GM12892 (cell line): Measurements from ENCODE around the gene HOXD4.

Source experiments
- POLR2AphosphoS5 ChIP-seq: IDR thresholded peaks from 2 replicates; pipeline ENCODE4 v1.6.1; 2011; ENCODE audit warnings: low read depth, low read length, control low read depth
- TAF1 ChIP-seq: IDR thresholded peaks from 2 replicates; pipeline ENCODE4 v1.6.1; 2011; ENCODE audit warnings: low read depth, mild to moderate bottlenecking, control low read depth, low read length, borderline replicate concordance

GRCh38 chr2:176169711-176170110 is 18.4 kb downstream of the HOXD4 start:
- no peak for TF ChIP-seq TAF1
- TF ChIP-seq POLR2AphosphoS5 = no peak
